ENCODE data around the gene NELL1.
"Not testable (repeated sequence)": the region's sequence is repeated elsewhere in the genome, so short reads cannot be mapped to it uniquely, and the experiment has no call there.

The NELL1 gene

GRCh38 chr11:21257461-21257860, 588.1 kb downstream of the NELL1 start:
- no peaks in the 10 kb centered on the region for H3K4me1 Mint-ChIP-seq
- TF ChIP-seq CTCF (IDR thresholded peaks at IDR 0.05) = no peak
- H3K27ac Mint-ChIP-seq = no peak overlapping the region
- no peaks in the 10 kb centered on the region for H3K36me3 Mint-ChIP-seq (ENCODE audit: low read depth)
- DNase-seq = no peak
- peaks cover 3% of the 10 kb centered on the region for H3K27me3 Mint-ChIP-seq (ENCODE audit: low read depth, poor library complexity)
- H3K4me3 Mint-ChIP-seq = no peak overlapping the region
- H3K9me3 Mint-ChIP-seq = no peaks in the 10 kb centered on the region

- DNase-seq = no peak
- Mint-ChIP-seq H3K4me3 (no peak overlapping the region), H3K36me3 (ENCODE audit: low read depth) (no peaks in the 10 kb centered on the region), H3K27ac (no peak overlapping the region), H3K9me3 (no peaks in the 10 kb centered on the region), H3K27me3 (ENCODE audit: low read depth, poor library complexity) (peaks cover 3% of the 10 kb centered on the region), H3K4me1 (no peaks in the 10 kb centered on the region)
- no peak for TF ChIP-seq CTCF (IDR thresholded peaks at IDR 0.05)
Observed at GRCh38 chr11:21258414-21258813, 589.0 kb downstream of the NELL1 start.

GRCh38 chr11:21260101-21260500, 590.7 kb downstream of the NELL1 start:
- no peaks in the 10 kb centered on the region for H3K36me3 Mint-ChIP-seq (ENCODE audit: low read depth)
- H3K27ac Mint-ChIP-seq = no peak overlapping the region
- no peaks in the 10 kb centered on the region for H3K9me3 Mint-ChIP-seq
- TF ChIP-seq CTCF (IDR thresholded peaks at IDR 0.05) = no peak
- no peak for DNase-seq
- H3K4me3 Mint-ChIP-seq = no peak overlapping the region
- peaks cover 8% of the 10 kb centered on the region for H3K27me3 Mint-ChIP-seq (ENCODE audit: low read depth, poor library complexity)
- no peaks in the 10 kb centered on the region for H3K4me1 Mint-ChIP-seq

- Mint-ChIP-seq H3K9me3 (no peaks in the 10 kb centered on the region), H3K4me1 (no peaks in the 10 kb centered on the region), H3K27ac (no peak overlapping the region), H3K27me3 (ENCODE audit: low read depth, poor library complexity) (peaks cover 5% of the 10 kb centered on the region), H3K36me3 (ENCODE audit: low read depth) (no peaks in the 10 kb centered on the region), H3K4me3 (no peak overlapping the region)
- no peak for TF ChIP-seq CTCF (IDR thresholded peaks at IDR 0.05)
- DNase-seq = no peak
Observed at GRCh38 chr11:21262992-21263391, 593.6 kb downstream of the NELL1 start.

GRCh38 chr11:21264125-21264524, 594.7 kb downstream of the NELL1 start:
- peaks cover 5% of the 10 kb centered on the region for H3K27me3 Mint-ChIP-seq (ENCODE audit: low read depth, poor library complexity)
- DNase-seq = no peak
- H3K36me3 Mint-ChIP-seq (ENCODE audit: low read depth) = no peaks in the 10 kb centered on the region
- TF ChIP-seq CTCF (IDR thresholded peaks at IDR 0.05) = no peak
- no peak overlapping the region for H3K4me3 Mint-ChIP-seq
- H3K9me3 Mint-ChIP-seq = no peaks in the 10 kb centered on the region
- H3K27ac Mint-ChIP-seq = no peak overlapping the region
- H3K4me1 Mint-ChIP-seq = no peaks in the 10 kb centered on the region

GRCh38 chr11:21268036-21268435, 598.6 kb downstream of the NELL1 start:
- peaks cover 12% of the 10 kb centered on the region for H3K9me3 Mint-ChIP-seq
- H3K4me1 Mint-ChIP-seq = no peaks in the 10 kb centered on the region
- no peak for DNase-seq
- no peak overlapping the region for H3K27ac Mint-ChIP-seq
- H3K36me3 Mint-ChIP-seq (ENCODE audit: low read depth) = no peaks in the 10 kb centered on the region
- no peak for TF ChIP-seq CTCF (IDR thresholded peaks at IDR 0.05)
- no peak overlapping the region for H3K4me3 Mint-ChIP-seq
- peaks cover 5% of the 10 kb centered on the region for H3K27me3 Mint-ChIP-seq (ENCODE audit: low read depth, poor library complexity)

GRCh38 chr11:21272139-21272538, 602.8 kb downstream of the NELL1 start:
- H3K4me3 Mint-ChIP-seq; H3K4me1 Mint-ChIP-seq; H3K36me3 Mint-ChIP-seq (ENCODE audit: low read depth); H3K27ac Mint-ChIP-seq; DNase-seq; H3K27me3 Mint-ChIP-seq (ENCODE audit: low read depth, poor library complexity): not testable (repeated sequence)
- peaks cover 29% of the 10 kb centered on the region for H3K9me3 Mint-ChIP-seq
